Activated CD4-positive, alpha-beta T cell treated with anti-CD3 and anti-CD28 coated beads, Interleukin-2, amount 10 ng/mL, durations not matched to agents 7 days and 5 days (primary cell): ENCODE data around the gene MAGEA9B. TPM values are rescaled to one million over a fixed set of nuclear protein-coding genes. Genes with fewer than 3 reads are reported as not detected.
"Not testable (repeated sequence)": the region's sequence is repeated elsewhere in the genome, so short reads cannot be mapped to it uniquely, and the experiment has no call there.

Experiments used
- CTCF ChIA-PET: fragments of 350-600 bp; sonication (Branson Sonifier 250); formaldehyde crosslinking; loops from one replicate; lab custom pipeline; 2021; ENCODE audit warnings: antibody characterized with exemption; lab: Charles Lee
- POLR2A ChIA-PET: fragments of 350-600 bp; sonication (Branson Sonifier 250); formaldehyde crosslinking; loops from one replicate; lab custom pipeline; 2021; ENCODE audit warnings: antibody characterized with exemption; lab: Charles Lee
- DNase-seq: peaks from one replicate; pipeline ENCODE4 v3.0.0-alpha.2; 2020
- H3K27ac Mint-ChIP-seq: one replicate; pipeline ENCODE4 v1.8.0; 2021; ENCODE audit warnings: mild to moderate bottlenecking, moderate library complexity, mixed read lengths
- H3K27me3 Mint-ChIP-seq: one replicate; pipeline ENCODE4 v1.8.0; 2021; ENCODE audit warnings: mixed read lengths
- H3K36me3 Mint-ChIP-seq: one replicate; pipeline ENCODE4 v1.8.0; 2021; ENCODE audit warnings: low read depth, mixed read lengths
- H3K4me1 Mint-ChIP-seq: one replicate; pipeline ENCODE4 v1.8.0; 2021; ENCODE audit warnings: mixed read lengths
- H3K4me3 Mint-ChIP-seq: one replicate; pipeline ENCODE4 v1.8.0; 2021; ENCODE audit warnings: mild to moderate bottlenecking, moderate library complexity, mixed read lengths
- H3K9me3 Mint-ChIP-seq: one replicate; pipeline ENCODE4 v1.8.0; 2021; ENCODE audit warnings: mixed read lengths
- total RNA-seq, 2 experiments: library from RNA; stranded (reverse); gene quantifications; one replicate each; pipeline ENCODE4 v1.2.3, GENCODE V29; 2021

Gene MAGEA9B
- total RNA-seq, 2 experiments from 2014 or later: not detected

DNA sequence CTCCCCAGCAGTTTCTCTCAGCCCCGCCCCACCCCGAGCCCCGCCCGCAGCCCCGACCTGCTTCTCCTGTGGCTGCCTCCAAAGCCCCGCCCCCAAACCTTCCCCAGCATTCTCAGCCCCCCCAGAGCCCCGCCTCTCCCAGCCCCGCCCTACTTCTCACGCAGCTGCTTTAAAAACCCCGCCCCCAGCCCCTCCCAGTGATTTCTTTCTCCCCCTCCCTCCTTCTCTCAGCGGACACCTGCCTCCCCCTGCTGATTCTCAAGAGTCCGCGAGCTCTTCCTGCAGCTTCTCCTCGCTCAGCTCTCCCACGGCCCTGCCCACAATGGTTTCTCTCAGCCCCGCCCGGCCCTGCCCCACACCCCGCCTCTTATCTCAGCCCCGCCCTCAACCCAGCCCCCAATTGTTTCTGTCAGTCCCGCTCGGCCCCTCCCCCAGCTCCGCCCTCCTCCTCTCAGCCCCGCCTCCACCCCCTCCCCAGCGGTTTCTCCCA is 47.1 kb downstream of the MAGEA9B start:
- DNase-seq: peak; percentile 91
- Mint-ChIP-seq H3K27ac (peak overlapping the region; percentile 100), H3K4me3 (peak overlapping the region; percentile 93), H3K36me3 (no peaks in the 10 kb centered on the region), H3K4me1 (peaks cover 6% of the 10 kb centered on the region), H3K9me3 (no peaks in the 10 kb centered on the region), H3K27me3 (no peaks in the 10 kb centered on the region)
- CTCF ChIA-PET: interaction anchor here (0.7 to 2.4 kb wide), 3 partner anchors 12 to 400 kb away, joined by 3 to 8 read pairs (median 6); no protein-coding TSS in a partner anchor
- POLR2A ChIA-PET: interaction anchor here (1.7 kb wide), 1 partner anchor 400 kb away, joined by 7 read pairs; no protein-coding TSS in a partner anchor

GRCh38 chrX:149539283-149540130 is 47.8 kb downstream of the MAGEA9B start:
- CTCF ChIA-PET: interaction anchor here (0.7 to 2.4 kb wide), 4 partner anchors 9 to 401 kb away, joined by 3 to 8 read pairs (median 5); no protein-coding TSS in a partner anchor
- peak; percentile 92 for DNase-seq
- Mint-ChIP-seq H3K27me3 (no peaks in the 10 kb centered on the region), H3K4me3 (peak overlapping the region; percentile 85), H3K36me3 (no peaks in the 10 kb centered on the region), H3K4me1 (peaks cover 6% of the 10 kb centered on the region), H3K9me3 (no peaks in the 10 kb centered on the region), H3K27ac (peak overlapping the region; percentile 90)
- POLR2A ChIA-PET: interaction anchor here (0.8 to 1.7 kb wide), 3 partner anchors 11 to 401 kb away, joined by 3 to 7 read pairs (median 4); no protein-coding TSS in a partner anchor

GRCh38 chrX:149537474-149537873 is 49.8 kb downstream of the MAGEA9B start:
- not testable (repeated sequence) for H3K36me3 Mint-ChIP-seq

DNA sequence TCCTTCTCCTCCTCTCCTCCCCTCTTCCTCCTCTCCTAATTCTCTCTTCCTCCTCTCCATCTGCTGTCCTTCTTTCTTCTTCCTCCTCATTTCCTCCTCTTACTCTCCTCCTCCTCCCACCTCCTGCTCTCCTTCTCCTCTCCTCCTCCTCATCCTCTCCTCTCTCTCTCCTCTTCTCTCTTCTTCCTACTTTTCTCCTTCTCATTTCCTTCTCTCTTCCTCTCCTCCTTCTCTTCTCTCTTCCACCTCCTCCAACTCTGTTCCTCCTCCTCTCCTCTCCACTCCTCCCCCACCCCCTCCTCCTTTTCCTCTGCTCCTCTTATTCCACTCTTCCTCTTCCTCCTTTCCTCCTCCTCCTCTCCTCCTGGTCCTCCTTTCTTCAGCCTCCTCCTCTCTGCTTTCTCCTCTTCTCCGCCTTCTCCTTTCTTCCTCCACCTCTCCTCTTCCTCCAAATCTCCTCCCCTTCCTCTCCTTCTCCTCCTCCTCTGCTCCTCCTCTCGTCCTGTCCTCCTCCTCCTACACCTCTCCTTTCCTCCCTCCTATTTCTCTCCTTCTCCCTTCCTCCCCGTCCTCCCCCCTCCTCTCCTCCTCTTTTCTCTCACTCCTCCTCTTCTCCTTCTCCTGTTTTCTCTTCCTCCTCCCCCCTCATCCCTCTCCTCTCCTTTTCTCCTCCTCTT is 52.2 kb downstream of the MAGEA9B start:
- H3K27ac Mint-ChIP-seq, DNase-seq, H3K9me3 Mint-ChIP-seq, H3K4me3 Mint-ChIP-seq, POLR2A ChIA-PET, H3K4me1 Mint-ChIP-seq, CTCF ChIA-PET, H3K27me3 Mint-ChIP-seq, H3K36me3 Mint-ChIP-seq: not testable (repeated sequence)

More at GRCh38 chrX:149537474-149537873, 49.8 kb downstream of the MAGEA9B start:
- H3K27ac Mint-ChIP-seq, CTCF ChIA-PET, DNase-seq, H3K4me3 Mint-ChIP-seq, H3K9me3 Mint-ChIP-seq, H3K27me3 Mint-ChIP-seq, H3K4me1 Mint-ChIP-seq, POLR2A ChIA-PET: not testable (repeated sequence)

- not testable (repeated sequence) for H3K4me3 Mint-ChIP-seq
Observed at GRCh38 chrX:149533999-149534398, 53.3 kb downstream of the MAGEA9B start.

DNA sequence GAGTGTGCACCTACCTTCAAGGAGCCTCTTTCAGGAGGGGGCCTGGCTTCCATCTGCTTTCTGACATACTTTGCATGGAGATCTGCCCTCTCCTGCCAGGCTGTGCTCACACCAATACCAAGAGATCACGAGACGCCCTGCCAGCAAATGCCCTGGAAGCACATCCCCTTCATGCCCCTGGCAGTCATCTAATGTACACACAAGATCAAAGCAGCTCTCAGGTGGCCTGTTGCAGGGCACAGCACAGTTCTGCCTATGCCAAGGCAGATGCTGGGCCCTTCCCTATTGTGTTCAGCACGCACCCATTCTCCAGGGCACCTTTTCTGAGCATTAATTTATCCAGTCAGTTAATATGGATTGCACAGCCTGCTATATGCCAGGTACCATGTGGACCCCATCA is 54.4 kb downstream of the MAGEA9B start:
- DNase-seq, H3K9me3 Mint-ChIP-seq, POLR2A ChIA-PET, CTCF ChIA-PET, H3K4me1 Mint-ChIP-seq, H3K36me3 Mint-ChIP-seq, H3K4me3 Mint-ChIP-seq, H3K27ac Mint-ChIP-seq, H3K27me3 Mint-ChIP-seq: not testable (repeated sequence)

More at GRCh38 chrX:149533999-149534398, 53.3 kb downstream of the MAGEA9B start:
- POLR2A ChIA-PET, CTCF ChIA-PET, H3K9me3 Mint-ChIP-seq, H3K27me3 Mint-ChIP-seq, H3K36me3 Mint-ChIP-seq, DNase-seq, H3K27ac Mint-ChIP-seq, H3K4me1 Mint-ChIP-seq: not testable (repeated sequence)

Other genes starting within 250 kb of the MAGEA9B start
- gene IDS, start 82.2 kb downstream of the MAGEA9B start, total RNA-seq: 10 to 100 TPM; 52.6 to 55.7 TPM
- gene EOLA1, start 46.4 kb downstream of the MAGEA9B start, total RNA-seq: 10 to 100 TPM; 33.2 to 37.2 TPM
- gene HSFX3, start 37.5 kb downstream of the MAGEA9B start, total RNA-seq: not detected
- under 1 TPM in 1 of 2 experiments, not detected in 1; 0.35 TPM for gene HSFX2, start 7.9 kb upstream of the MAGEA9B start, total RNA-seq
- 10 to 100 TPM; 15.8 to 16.8 TPM for gene TMEM185A, start 44.3 kb upstream of the MAGEA9B start, total RNA-seq
- gene MAGEA11, start 124.6 kb upstream of the MAGEA9B start, total RNA-seq: not detected
- under 1 TPM; 0.60 to 0.89 TPM for gene HSFX1, start 186.6 kb upstream of the MAGEA9B start, total RNA-seq
- gene MAGEA9, start 194.5 kb upstream of the MAGEA9B start, total RNA-seq: not detected